Panc1 (cell line): Measurements from ENCODE around the gene PYHIN1.

ENCODE experiments used
- POLR2AphosphoS5 ChIP-seq: IDR thresholded peaks from 2 replicates; pipeline ENCODE4 v1.6.1; 2012; ENCODE audit warnings: mild to moderate bottlenecking, low read depth, low read length, moderate library complexity
- SIN3A ChIP-seq: IDR thresholded peaks from 2 replicates; pipeline ENCODE4 v1.6.1; 2012; ENCODE audit warnings: low read depth, mild to moderate bottlenecking, low read length, moderate library complexity, borderline replicate concordance; ENCODE audit not compliant: insufficient read depth
- TCF7L2 ChIP-seq: IDR thresholded peaks from 2 replicates; pipeline ENCODE4 v1.6.1; 2011; ENCODE audit warnings: mild to moderate bottlenecking, low read depth, low read length, inconsistent platforms
- TF ChIP-seq, protein P1 (sequence below): fragments of 450-650 bp; IDR thresholded peaks from 2 replicates; pipeline ENCODE4 v1.5.1; 2017; ENCODE audit warnings: mild to moderate bottlenecking
- TF ChIP-seq, protein P2 (sequence below), 2 experiments: IDR thresholded peaks; 2 replicates each; pipeline ENCODE4 v1.6.1; 2011 to 2012; ENCODE audit warnings: low read depth in 2 of 2, control low read depth in 1 of 2, low read length in 1 of 2, mild to moderate bottlenecking in 1 of 2, moderate library complexity in 1 of 2; ENCODE audit not compliant: insufficient read depth in 1 of 2

DNA sequence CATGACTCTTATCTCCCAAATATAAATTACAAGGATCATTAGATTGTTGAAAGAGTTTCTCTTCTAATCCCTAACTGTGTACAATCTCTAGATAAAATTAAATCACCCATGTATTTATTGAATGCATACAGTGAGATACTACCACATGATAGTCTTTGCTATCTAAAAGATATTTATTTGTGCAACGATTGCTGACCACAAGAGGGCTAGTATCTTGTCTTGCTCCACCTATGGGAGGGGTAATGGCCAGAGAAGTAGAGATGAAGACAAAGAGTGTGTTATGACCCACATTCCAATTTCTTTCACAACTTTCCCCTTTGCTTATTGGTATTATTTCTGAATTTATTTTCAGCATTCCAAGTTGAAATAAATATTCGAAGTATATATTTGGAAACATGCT lies 13.7 kb downstream of the PYHIN1 start:
- TF ChIP-seq, protein P1, sequence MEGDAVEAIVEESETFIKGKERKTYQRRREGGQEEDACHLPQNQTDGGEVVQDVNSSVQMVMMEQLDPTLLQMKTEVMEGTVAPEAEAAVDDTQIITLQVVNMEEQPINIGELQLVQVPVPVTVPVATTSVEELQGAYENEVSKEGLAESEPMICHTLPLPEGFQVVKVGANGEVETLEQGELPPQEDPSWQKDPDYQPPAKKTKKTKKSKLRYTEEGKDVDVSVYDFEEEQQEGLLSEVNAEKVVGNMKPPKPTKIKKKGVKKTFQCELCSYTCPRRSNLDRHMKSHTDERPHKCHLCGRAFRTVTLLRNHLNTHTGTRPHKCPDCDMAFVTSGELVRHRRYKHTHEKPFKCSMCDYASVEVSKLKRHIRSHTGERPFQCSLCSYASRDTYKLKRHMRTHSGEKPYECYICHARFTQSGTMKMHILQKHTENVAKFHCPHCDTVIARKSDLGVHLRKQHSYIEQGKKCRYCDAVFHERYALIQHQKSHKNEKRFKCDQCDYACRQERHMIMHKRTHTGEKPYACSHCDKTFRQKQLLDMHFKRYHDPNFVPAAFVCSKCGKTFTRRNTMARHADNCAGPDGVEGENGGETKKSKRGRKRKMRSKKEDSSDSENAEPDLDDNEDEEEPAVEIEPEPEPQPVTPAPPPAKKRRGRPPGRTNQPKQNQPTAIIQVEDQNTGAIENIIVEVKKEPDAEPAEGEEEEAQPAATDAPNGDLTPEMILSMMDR, result no peak
- TF ChIP-seq POLR2AphosphoS5, result no peak
- TF ChIP-seq, protein P2, sequence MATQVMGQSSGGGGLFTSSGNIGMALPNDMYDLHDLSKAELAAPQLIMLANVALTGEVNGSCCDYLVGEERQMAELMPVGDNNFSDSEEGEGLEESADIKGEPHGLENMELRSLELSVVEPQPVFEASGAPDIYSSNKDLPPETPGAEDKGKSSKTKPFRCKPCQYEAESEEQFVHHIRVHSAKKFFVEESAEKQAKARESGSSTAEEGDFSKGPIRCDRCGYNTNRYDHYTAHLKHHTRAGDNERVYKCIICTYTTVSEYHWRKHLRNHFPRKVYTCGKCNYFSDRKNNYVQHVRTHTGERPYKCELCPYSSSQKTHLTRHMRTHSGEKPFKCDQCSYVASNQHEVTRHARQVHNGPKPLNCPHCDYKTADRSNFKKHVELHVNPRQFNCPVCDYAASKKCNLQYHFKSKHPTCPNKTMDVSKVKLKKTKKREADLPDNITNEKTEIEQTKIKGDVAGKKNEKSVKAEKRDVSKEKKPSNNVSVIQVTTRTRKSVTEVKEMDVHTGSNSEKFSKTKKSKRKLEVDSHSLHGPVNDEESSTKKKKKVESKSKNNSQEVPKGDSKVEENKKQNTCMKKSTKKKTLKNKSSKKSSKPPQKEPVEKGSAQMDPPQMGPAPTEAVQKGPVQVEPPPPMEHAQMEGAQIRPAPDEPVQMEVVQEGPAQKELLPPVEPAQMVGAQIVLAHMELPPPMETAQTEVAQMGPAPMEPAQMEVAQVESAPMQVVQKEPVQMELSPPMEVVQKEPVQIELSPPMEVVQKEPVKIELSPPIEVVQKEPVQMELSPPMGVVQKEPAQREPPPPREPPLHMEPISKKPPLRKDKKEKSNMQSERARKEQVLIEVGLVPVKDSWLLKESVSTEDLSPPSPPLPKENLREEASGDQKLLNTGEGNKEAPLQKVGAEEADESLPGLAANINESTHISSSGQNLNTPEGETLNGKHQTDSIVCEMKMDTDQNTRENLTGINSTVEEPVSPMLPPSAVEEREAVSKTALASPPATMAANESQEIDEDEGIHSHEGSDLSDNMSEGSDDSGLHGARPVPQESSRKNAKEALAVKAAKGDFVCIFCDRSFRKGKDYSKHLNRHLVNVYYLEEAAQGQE (IDR thresholded peaks at IDR 0.05; ENCODE audit: insufficient read depth in 1 of 2, low read depth in 2 of 2, low read length in 1 of 2), result no peak
- no peak for TF ChIP-seq SIN3A
- no peak for TF ChIP-seq TCF7L2
